Transverse colon (tissue), 4 donors: ENCODE measurements around the gene CCDC50.

Experiments
- CTCF ChIP-seq, 5 experiments: fragments of 200-600 bp in 3 of 5; fragments of 450-650 bp in 2 of 5; sonication (generic) in 3 of 5; IDR thresholded peaks; 1 replicate in 2 of 5; 2 replicates in 3 of 5; pipeline ENCODE4 v1.5.1; 2016 to 2017; ENCODE audit warnings: antibody characterized with exemption in 5 of 5, inconsistent platforms in 3 of 5, mild to moderate bottlenecking in 2 of 5, moderate library complexity in 1 of 5
- EP300 ChIP-seq: sonication (generic); formaldehyde crosslinking; IDR thresholded peaks from one replicate; pipeline ENCODE4 v1.6.1; 2017; ENCODE audit warnings: antibody characterized with exemption, low read depth
- POLR2A ChIP-seq: fragments of 450-650 bp; IDR thresholded peaks from one replicate; pipeline ENCODE4 v1.6.1; 2016; ENCODE audit warnings: antibody characterized with exemption, mild to moderate bottlenecking, moderate library complexity
- POLR2AphosphoS5 ChIP-seq, 3 donors: sonication (generic); formaldehyde crosslinking; IDR thresholded peaks; one replicate each; pipeline ENCODE4 v1.6.1; 2016; ENCODE audit warnings: antibody characterized with exemption in 3 of 3

- no peak for TF ChIP-seq CTCF (IDR thresholded peaks at IDR 0.05)
- TF ChIP-seq EP300 = no peak
- TF ChIP-seq POLR2A = no peak
- TF ChIP-seq POLR2AphosphoS5 (IDR thresholded peaks at IDR 0.05) = no peak
Measured at GRCh38 chr3:191320316-191320715, 8.9 kb upstream of the CCDC50 start.
